Effector memory CD4-positive, alpha-beta T cell (primary cell): Measurements from ENCODE around the gene OR2V1.
A peak's percentile ranks its signal among the peaks of the same experiment; 100 is the strongest.
"Not testable (repeated sequence)": the region's sequence is repeated elsewhere in the genome, so short reads cannot be mapped to it uniquely, and the experiment has no call there.

Experiments
- DNase-seq, 3 donors: peaks; one replicate each; pipeline ENCODE4 v3.0.0-alpha.2; 2020
- H3K27ac ChIP-seq: 2 replicates; pipeline ENCODE4 v1.7.0; 2013; ENCODE audit warnings: mild to moderate bottlenecking, low read length, moderate library complexity; ENCODE audit not compliant: insufficient read depth, poor library complexity, severe bottlenecking
- H3K27me3 ChIP-seq: replicated peaks from 2 replicates; pipeline ENCODE4 v1.7.0; 2013; ENCODE audit warnings: mild to moderate bottlenecking, low read length; ENCODE audit not compliant: insufficient read depth, control insufficient read depth, poor library complexity, severe bottlenecking
- H3K36me3 ChIP-seq: 2 replicates; pipeline ENCODE4 v1.7.0; 2013; ENCODE audit warnings: mild to moderate bottlenecking, low read length, moderate library complexity; ENCODE audit not compliant: control insufficient read depth, insufficient read depth
- H3K4me1 ChIP-seq: 2 replicates; pipeline ENCODE4 v1.7.0; 2013; ENCODE audit warnings: low read length, mild to moderate bottlenecking; ENCODE audit not compliant: control insufficient read depth, insufficient read depth, poor library complexity, severe bottlenecking
- H3K4me3 ChIP-seq: 2 replicates; pipeline ENCODE4 v1.7.0; 2013; ENCODE audit warnings: low read length, low read depth, mild to moderate bottlenecking; ENCODE audit not compliant: insufficient read depth, poor library complexity, severe bottlenecking
- H3K9me3 ChIP-seq: 2 replicates; pipeline ENCODE4 v1.7.0; 2013; ENCODE audit warnings: mild to moderate bottlenecking, low read length, moderate library complexity; ENCODE audit not compliant: control insufficient read depth

OR2V1 gene

DNA sequence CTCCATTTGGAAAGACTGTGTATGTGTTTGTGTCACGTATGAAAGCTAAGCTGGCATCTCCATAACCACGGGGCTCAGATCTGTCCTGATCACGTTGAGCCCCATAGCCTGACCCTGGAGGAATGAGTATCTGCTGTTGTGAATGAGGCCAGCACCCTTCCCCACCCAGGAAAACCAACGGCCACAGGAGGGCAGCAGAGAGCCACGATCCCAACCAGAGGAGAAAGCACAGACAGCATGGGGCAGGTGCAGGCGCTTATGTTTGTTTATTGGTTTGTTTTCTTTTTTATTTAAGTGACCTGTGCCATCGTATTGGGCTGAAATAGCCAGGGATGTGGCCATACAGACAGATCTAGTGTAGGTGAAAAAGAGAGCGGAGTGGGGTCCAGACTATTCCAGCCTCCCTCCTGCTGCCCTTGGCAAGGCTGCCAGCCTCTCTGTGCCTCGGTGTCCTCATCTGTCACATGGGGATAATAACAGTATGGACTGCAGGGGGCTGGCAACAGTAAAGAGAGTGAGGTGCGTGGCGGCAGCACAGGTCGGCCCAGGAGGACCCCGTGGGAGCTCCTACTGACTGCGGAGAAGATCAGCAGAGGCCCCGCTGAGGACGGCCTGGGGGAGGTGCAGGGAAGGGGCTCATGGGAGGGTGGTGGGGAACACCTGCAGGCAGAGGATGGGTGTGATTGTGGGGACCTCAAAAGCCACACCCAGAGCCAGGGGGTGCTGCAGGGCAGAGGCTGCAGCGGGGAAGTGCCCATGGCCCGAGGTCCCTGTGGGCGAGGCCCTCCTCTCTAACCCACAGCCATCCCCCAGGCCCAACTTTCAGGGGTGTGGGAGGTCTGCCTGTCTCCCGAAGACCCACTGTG lies 28.6 kb upstream of the OR2V1 start:
- peaks cover 3% of the 10 kb centered on the region for H3K27me3 ChIP-seq
- H3K27ac ChIP-seq: peak overlapping the region; percentile 92
- H3K9me3 ChIP-seq: no peaks in the 10 kb centered on the region
- peak overlapping the region; percentile 57 for H3K4me3 ChIP-seq
- no peaks in the 10 kb centered on the region for H3K36me3 ChIP-seq
- H3K4me1 ChIP-seq: peaks cover 12% of the 10 kb centered on the region
- DNase-seq: peak; percentile 79 to 85 (median 80)

- DNase-seq: no peak
- H3K4me1 ChIP-seq: peaks cover 12% of the 10 kb centered on the region
- H3K27ac ChIP-seq: no peak overlapping the region
- H3K4me3 ChIP-seq: no peak overlapping the region
- H3K27me3 ChIP-seq: no peaks in the 10 kb centered on the region
- no peaks in the 10 kb centered on the region for H3K9me3 ChIP-seq
- no peaks in the 10 kb centered on the region for H3K36me3 ChIP-seq
Measured at GRCh38 chr5:181158869-181159268, 27.9 kb upstream of the OR2V1 start.

DNA sequence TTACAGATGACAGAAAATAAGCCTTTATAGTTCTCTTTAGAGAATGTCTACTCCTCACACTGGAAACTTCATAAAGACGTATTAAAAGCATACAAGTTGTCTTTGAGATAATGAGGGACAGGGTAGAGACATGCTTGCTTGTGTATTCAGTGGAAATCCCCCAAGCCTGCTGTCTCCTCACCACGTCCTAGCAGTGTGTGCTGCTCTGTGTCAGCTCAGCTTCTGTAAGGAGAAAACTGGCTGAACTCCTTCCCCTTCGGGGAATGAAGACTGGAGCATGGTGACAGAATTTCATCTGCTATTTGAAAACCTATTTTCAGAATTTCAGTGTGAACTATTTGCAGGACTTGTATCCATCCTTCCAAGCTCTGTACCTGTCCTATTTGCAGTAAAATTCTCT lies 25.8 kb upstream of the OR2V1 start:
- DNase-seq: no peak
- Histone ChIP-seq H3K27ac (no peak overlapping the region), H3K4me3 (no peak overlapping the region), H3K27me3 (no peaks in the 10 kb centered on the region), H3K36me3 (no peaks in the 10 kb centered on the region), H3K4me1 (peaks cover 12% of the 10 kb centered on the region), H3K9me3 (no peaks in the 10 kb centered on the region)

GRCh38 chr5:181153814-181154213 lies 22.8 kb upstream of the OR2V1 start:
- Histone ChIP-seq H3K27ac (no peak overlapping the region), H3K4me3 (no peak overlapping the region), H3K27me3 (peaks cover 4% of the 10 kb centered on the region), H3K4me1 (no peaks in the 10 kb centered on the region), H3K36me3 (no peaks in the 10 kb centered on the region), H3K9me3 (no peaks in the 10 kb centered on the region)
- DNase-seq: no peak

DNA sequence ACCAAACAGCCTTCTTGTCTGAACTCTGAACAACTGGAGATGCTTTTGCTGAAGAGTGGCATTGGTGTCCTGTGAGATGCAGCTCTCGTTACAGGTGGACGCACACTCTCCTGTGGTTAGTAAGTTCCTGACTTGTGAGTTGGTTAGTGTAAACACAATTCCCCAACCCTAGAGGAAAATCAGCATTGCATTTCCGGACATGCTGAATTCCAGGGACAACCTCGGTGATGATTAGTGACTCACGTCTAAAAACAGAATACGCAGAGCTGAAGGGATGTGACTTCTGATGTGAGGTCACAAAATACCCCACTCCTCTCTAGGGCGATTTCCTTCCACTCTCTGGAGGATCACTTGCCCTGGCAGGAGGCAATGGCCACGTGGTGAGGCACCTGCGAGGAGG lies 21.4 kb upstream of the OR2V1 start:
- H3K27ac ChIP-seq: no peak overlapping the region
- DNase-seq: no peak
- no peaks in the 10 kb centered on the region for H3K9me3 ChIP-seq
- no peak overlapping the region for H3K4me3 ChIP-seq
- H3K27me3 ChIP-seq: peaks cover 5% of the 10 kb centered on the region
- no peaks in the 10 kb centered on the region for H3K36me3 ChIP-seq
- no peaks in the 10 kb centered on the region for H3K4me1 ChIP-seq

DNA sequence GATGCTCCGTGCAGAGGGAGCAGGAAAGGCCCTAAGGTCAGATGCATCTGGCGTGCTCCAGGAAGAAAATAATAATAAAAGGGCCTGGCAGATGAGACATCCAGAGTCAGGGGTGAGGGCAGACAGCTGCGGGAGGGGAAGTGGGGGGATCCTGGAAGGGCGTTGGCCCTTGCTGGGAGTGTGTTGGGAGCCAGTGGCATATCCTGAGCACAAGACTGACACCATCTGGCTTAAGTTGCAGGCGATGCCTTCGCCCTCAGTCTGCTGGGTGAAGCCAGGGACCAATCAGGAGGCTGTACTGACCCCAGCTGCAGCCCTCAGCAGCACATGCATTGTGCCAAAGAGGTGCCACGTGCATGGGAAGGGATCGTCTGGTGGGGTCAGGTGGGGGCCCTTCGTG lies 20.2 kb upstream of the OR2V1 start:
- Histone ChIP-seq H3K4me3 (no peak overlapping the region), H3K27me3 (peaks cover 5% of the 10 kb centered on the region), H3K4me1 (no peaks in the 10 kb centered on the region), H3K36me3 (no peaks in the 10 kb centered on the region), H3K27ac (no peak overlapping the region), H3K9me3 (no peaks in the 10 kb centered on the region)
- no peak for DNase-seq

GRCh38 chr5:181149806-181150733 lies 19.1 kb upstream of the OR2V1 start:
- Histone ChIP-seq H3K4me1 (no peaks in the 10 kb centered on the region), H3K27ac (no peak overlapping the region), H3K9me3 (no peaks in the 10 kb centered on the region), H3K36me3 (no peaks in the 10 kb centered on the region), H3K27me3 (peaks cover 5% of the 10 kb centered on the region), H3K4me3 (no peak overlapping the region)
- no peak for DNase-seq

- no peak overlapping the region for H3K4me3 ChIP-seq
- peaks cover 5% of the 10 kb centered on the region for H3K27me3 ChIP-seq
- no peak for DNase-seq
- H3K4me1 ChIP-seq: no peaks in the 10 kb centered on the region
- H3K27ac ChIP-seq: no peak overlapping the region
- H3K36me3 ChIP-seq: no peaks in the 10 kb centered on the region
- H3K9me3 ChIP-seq: no peaks in the 10 kb centered on the region
Measured at GRCh38 chr5:181149355-181149754, 18.4 kb upstream of the OR2V1 start.

- H3K4me3 ChIP-seq, H3K4me1 ChIP-seq, DNase-seq, H3K27ac ChIP-seq, H3K9me3 ChIP-seq, H3K36me3 ChIP-seq: not testable (repeated sequence)
- H3K27me3 ChIP-seq: peaks cover 11% of the 10 kb centered on the region
Measured at GRCh38 chr5:181146927-181147636, 16.1 kb upstream of the OR2V1 start, which contains the start of gene OR2V2. OR2V2 (plus strand) TSS chr5:181147586; CDS start chr5:181154943, 7,357 bp downstream.
